ENCODE data around the gene HRC. TPM values are rescaled to one million over a fixed set of nuclear protein-coding genes. Genes with fewer than 3 reads are reported as not detected.
A peak's percentile ranks its signal among the peaks of the same experiment; 100 is the strongest.

Gene HRC
- total and polyA plus RNA-seq, 4 donors: 0.14 to 5.7 (median 1.1) TPM

DNA sequence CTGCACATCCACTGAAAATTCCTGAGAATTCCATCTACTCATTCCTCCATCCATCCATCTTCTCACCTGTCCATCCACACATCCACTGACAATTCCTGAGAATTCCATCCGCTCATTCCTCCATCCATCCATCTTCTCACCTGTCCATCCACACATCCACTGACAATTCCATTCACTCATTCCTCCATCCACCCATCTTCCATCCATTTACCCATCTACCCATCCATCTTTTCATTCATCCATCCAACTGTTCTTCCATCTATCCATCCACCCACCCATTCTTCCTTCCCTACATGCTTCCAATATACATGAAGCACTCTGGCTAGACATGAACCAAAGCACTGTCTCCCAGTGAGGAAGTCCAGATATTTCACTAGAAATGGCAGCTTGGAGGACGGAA, 18.0 kb upstream of the HRC start:
- Histone ChIP-seq H3K9me3 (ENCODE audit: control insufficient read depth in 4 of 4, insufficient read depth in 3 of 4, low read length in 3 of 4) (no peaks in the 10 kb centered on the region), H3K9ac (ENCODE audit: insufficient read depth in 1 of 2, low read length in 2 of 2) (no peak overlapping the region), H3K36me3 (ENCODE audit: control insufficient read depth in 4 of 4, insufficient read depth in 4 of 4, low read length in 4 of 4) (peaks cover 0 to 20% (median 4%) of the 10 kb centered on the region in 4 donors), H3K4me1 (ENCODE audit: control insufficient read depth in 5 of 5, insufficient read depth in 5 of 5, low read length in 5 of 5) (no peaks in the 10 kb centered on the region), H3K4me3 (no peak overlapping the region), H3K27ac (ENCODE audit: low read depth in 1 of 2, low read length in 1 of 2) (no peak overlapping the region), H3K27me3 (ENCODE audit: control insufficient read depth in 3 of 3, insufficient read depth in 3 of 3, low read length in 2 of 3) (no peaks in the 10 kb centered on the region)
- no peak for ATAC-seq (ENCODE audit: insufficient read depth, low FRiP score)
- TF ChIP-seq CTCF (IDR thresholded peaks at IDR 0.05; ENCODE audit: control extremely low read depth, extremely low read depth): no peak
- DNase-seq: no peak
- 93 to 97% methylated on average over 2 of the region's 2 CpGs for WGBS, 2 donors

DNA sequence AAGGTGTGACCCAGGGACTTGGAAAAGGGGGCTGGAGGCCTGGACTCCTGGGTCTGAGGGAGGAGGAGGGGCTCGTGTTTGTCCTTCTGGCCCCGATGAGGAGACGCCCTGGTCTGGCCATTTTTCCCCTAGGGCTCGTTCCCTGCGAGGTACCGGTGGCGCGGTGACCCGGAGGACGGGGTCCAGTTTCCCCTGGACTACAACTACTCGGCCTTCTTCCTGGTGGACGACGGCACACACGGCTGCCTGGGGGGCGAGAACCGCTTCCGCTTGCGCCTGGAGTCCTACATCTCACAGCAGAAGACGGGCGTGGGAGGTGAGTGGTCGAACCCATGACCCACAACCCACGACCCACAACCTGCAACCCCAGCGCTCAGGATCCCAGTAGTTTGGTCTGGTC, 13.2 kb upstream of the HRC start:
- no peak for TF ChIP-seq CTCF (IDR thresholded peaks at IDR 0.05; ENCODE audit: control extremely low read depth, extremely low read depth)
- Histone ChIP-seq H3K36me3 (ENCODE audit: control insufficient read depth in 4 of 4, insufficient read depth in 4 of 4, low read length in 4 of 4) (peaks cover 0 to 22% (median 4%) of the 10 kb centered on the region in 4 donors), H3K9ac (ENCODE audit: insufficient read depth in 1 of 2, low read length in 2 of 2) (no peak overlapping the region), H3K27ac (ENCODE audit: low read depth in 1 of 2, low read length in 1 of 2) (no peak overlapping the region), H3K27me3 (ENCODE audit: control insufficient read depth in 3 of 3, insufficient read depth in 3 of 3, low read length in 2 of 3) (no peaks in the 10 kb centered on the region), H3K9me3 (ENCODE audit: control insufficient read depth in 4 of 4, insufficient read depth in 3 of 4, low read length in 3 of 4) (no peaks in the 10 kb centered on the region), H3K4me1 (ENCODE audit: control insufficient read depth in 5 of 5, insufficient read depth in 5 of 5, low read length in 5 of 5) (peaks cover 0 to 12% (median 8%) of the 10 kb centered on the region in 5 donors), H3K4me3 (no peak overlapping the region)
- DNase-seq (no peak), ATAC-seq (ENCODE audit: insufficient read depth, low FRiP score) (no peak)
- 93 to 95% methylated on average over 23 of the region's 23 CpGs for WGBS, 2 donors

GRCh38 chr19:49167857-49168409, 12.7 kb upstream of the HRC start:
- 87 to 95% methylated on average over 25 of the region's 25 CpGs for WGBS, 2 donors
- no peak for ATAC-seq (ENCODE audit: insufficient read depth, low FRiP score)
- Histone ChIP-seq H3K4me3 (no peak overlapping the region), H3K9me3 (ENCODE audit: control insufficient read depth in 4 of 4, insufficient read depth in 3 of 4, low read length in 3 of 4) (no peaks in the 10 kb centered on the region), H3K4me1 (ENCODE audit: control insufficient read depth in 5 of 5, insufficient read depth in 5 of 5, low read length in 5 of 5) (peaks cover 0 to 12% (median 8%) of the 10 kb centered on the region in 5 donors), H3K9ac (ENCODE audit: insufficient read depth in 1 of 2, low read length in 2 of 2) (no peak overlapping the region), H3K36me3 (ENCODE audit: control insufficient read depth in 4 of 4, insufficient read depth in 4 of 4, low read length in 4 of 4) (peaks cover 0 to 20% (median 4%) of the 10 kb centered on the region in 4 donors), H3K27ac (ENCODE audit: low read depth in 1 of 2, low read length in 1 of 2) (no peak overlapping the region), H3K27me3 (ENCODE audit: control insufficient read depth in 3 of 3, insufficient read depth in 3 of 3, low read length in 2 of 3) (no peaks in the 10 kb centered on the region)
- no peak for TF ChIP-seq CTCF (IDR thresholded peaks at IDR 0.05; ENCODE audit: control extremely low read depth, extremely low read depth)
- DNase-seq: no peak

DNA sequence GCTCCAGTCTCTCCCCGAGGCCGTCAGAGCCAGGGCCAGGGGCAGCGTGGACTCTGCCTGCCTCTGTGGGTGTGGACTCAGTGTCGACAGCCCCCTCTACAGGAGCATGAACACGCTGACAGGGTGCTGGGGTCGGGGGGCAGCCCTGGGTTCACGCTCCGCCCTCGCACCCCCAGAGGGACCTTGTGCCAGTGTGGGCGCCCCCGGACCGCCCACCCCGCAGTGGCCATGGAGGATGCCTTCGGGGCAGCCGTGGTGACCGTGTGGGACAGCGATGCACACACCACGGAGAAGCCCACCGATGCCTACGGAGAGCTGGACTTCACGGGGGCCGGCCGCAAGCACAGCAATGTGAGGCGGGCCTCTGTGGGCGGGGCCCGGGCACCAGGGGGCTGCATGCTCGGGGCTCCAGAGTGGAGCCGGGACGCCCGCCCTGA, 10.7 kb upstream of the HRC start:
- no peak overlapping the region for H3K9ac ChIP-seq (ENCODE audit: insufficient read depth in 1 of 2, low read length in 2 of 2)
- TF ChIP-seq CTCF (IDR thresholded peaks at IDR 0.05; ENCODE audit: control extremely low read depth, extremely low read depth): no peak
- H3K36me3 ChIP-seq (ENCODE audit: control insufficient read depth in 4 of 4, insufficient read depth in 4 of 4, low read length in 4 of 4): peaks cover 0 to 10% (median 0%) of the 10 kb centered on the region in 4 donors
- WGBS, 2 donors: 58 to 63% methylated on average over 30 of the region's 30 CpGs
- ATAC-seq (ENCODE audit: insufficient read depth, low FRiP score) (no peak), DNase-seq (peak in 1 of 3 donors; percentile 26)
- no peaks in the 10 kb centered on the region for H3K27me3 ChIP-seq (ENCODE audit: control insufficient read depth in 3 of 3, insufficient read depth in 3 of 3, low read length in 2 of 3)
- peak overlapping the region; percentile 48 to 86 for H3K27ac ChIP-seq (ENCODE audit: low read depth in 1 of 2, low read length in 1 of 2)
- H3K4me3 ChIP-seq: no peak overlapping the region
- H3K4me1 ChIP-seq (ENCODE audit: control insufficient read depth in 5 of 5, insufficient read depth in 5 of 5, low read length in 5 of 5): peaks cover 0 to 12% (median 8%) of the 10 kb centered on the region in 5 donors
- no peaks in the 10 kb centered on the region for H3K9me3 ChIP-seq (ENCODE audit: control insufficient read depth in 4 of 4, insufficient read depth in 3 of 4, low read length in 3 of 4)
